ENCODE data around the gene ZIC2. TPM values are rescaled to one million over a fixed set of nuclear protein-coding genes. Genes with fewer than 3 reads are reported as not detected.

The ZIC2 gene
- total and polyA plus RNA-seq, 2 of the 8 experiments (the other 6 are each of a cell fraction or from before 2014, with no cell fraction given): 53.2 to 372 TPM

DNA sequence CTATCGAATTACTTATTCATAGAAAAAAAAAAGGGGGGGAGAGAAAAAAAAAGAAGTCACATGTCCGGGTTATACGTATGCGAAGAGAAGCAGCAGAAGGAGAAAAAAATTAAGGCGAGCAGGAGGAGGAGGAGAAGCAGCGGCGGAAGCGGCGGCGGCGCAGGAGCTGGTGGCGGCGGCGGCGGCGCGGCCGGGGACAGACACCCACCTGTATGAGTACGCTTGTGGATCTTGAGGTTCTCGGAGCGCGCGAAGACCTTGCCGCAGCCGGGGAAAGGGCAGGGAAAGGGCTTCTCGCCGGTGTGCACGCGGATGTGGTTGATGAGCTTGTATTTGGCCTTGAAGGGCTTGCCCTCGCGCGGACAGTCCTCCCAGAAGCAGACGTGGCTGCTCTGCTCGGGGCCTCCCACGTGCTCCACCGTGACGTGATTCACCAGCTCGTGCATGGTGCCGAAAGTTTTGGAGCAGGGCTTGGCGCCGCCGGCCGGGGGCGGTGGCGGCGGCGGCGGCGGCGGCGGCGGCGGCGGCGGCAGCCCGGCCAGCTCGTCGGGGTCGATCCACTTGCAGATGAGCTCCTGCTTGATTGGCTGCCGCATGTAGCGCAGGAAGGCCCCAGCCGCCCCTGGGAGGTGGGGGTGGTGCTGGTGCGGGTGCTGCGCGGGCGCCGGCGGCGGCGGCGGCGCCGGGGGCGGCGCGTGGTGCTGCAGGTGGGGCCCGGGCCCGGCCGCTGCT, 11.5 kb upstream of the ZIC2 start:
- H4K8ac ChIP-seq (ENCODE audit: extremely low read depth, insufficient read depth, low read length): peak overlapping the region; percentile 53
- FAIRE-seq: no peak
- H3K23me2 ChIP-seq (ENCODE audit: low read depth, low read length): peaks cover 24% of the 10 kb centered on the region
- WGBS, 2 experiments (ENCODE audit: extremely low coverage in 1 of 2, insufficient coverage in 1 of 2, insufficient read length in 1 of 2, insufficient replicate concordance in 2 of 2, low coverage in 1 of 2, low lambda C conversion rate in 2 of 2, missing lambda C conversion rate in 1 of 2): 1% methylated on average over 43 of the region's 79 CpGs; no CpG with 5 or more reads in 1 of the 2 experiments
- peak overlapping the region; percentile 88; the same call in 1 of the 2 replicates for H2BK5ac ChIP-seq (ENCODE audit: low read depth, low read length)
- H2BK120ac ChIP-seq (replicated peaks; ENCODE audit: low read depth, low read length): no peak overlapping the region
- H3K4me1 ChIP-seq (replicated peaks in 1 of 4; ENCODE audit: control insufficient read depth in 3 of 4, insufficient read depth in 4 of 4, low read length in 3 of 4): peaks cover 7 to 24% (median 15%) of the 10 kb centered on the region in 4 experiments
- H2BK15ac ChIP-seq (ENCODE audit: low read length): peak overlapping the region; percentile 97; the same call in 1 of the 2 replicates
- H2AFZ ChIP-seq (ENCODE audit: low read length): no peak overlapping the region
- ChIA-PET CTCF (ENCODE audit: partially characterized antibody) (interaction anchor here (0.7 to 1.9 kb wide), 10 partner anchors 10 to 312 kb away, joined by 3 to 9 read pairs (median 4); no protein-coding TSS in a partner anchor), POLR2A (ENCODE audit: partially characterized antibody) (interaction anchor here (0.6 to 3.0 kb wide), 15 partner anchors 11 to 540 kb away, joined by 3 to 98 read pairs (median 4); partner anchors contain the start of gene ZIC2)
- H3K27ac ChIP-seq (ENCODE audit: low read depth, low read length): peak overlapping the region; percentile 64; the same call in 1 of the 2 replicates
- peak overlapping the region; percentile 93 for H4K5ac ChIP-seq (ENCODE audit: insufficient read length, low read depth, low read length)
- H3K4me3 ChIP-seq (ENCODE audit: extremely low read depth in 1 of 4, insufficient read depth in 2 of 4, low read depth in 3 of 4, low read length in 4 of 4): peak overlapping the region; percentile 79 to 96 (median 92)
- H3K9ac ChIP-seq (replicated peaks in 1 of 4; ENCODE audit: extremely low read depth in 1 of 4, low read depth in 3 of 4, low read length in 3 of 4): peak overlapping the region; percentile 83 to 91 (median 86)
- no peak overlapping the region for H2AK5ac ChIP-seq (ENCODE audit: low read depth, low read length)
- H3K9me3 ChIP-seq (ENCODE audit: insufficient read depth in 2 of 2, low read depth in 1 of 2, low read length in 1 of 2): no peaks in the 10 kb centered on the region
- peak overlapping the region; percentile 81 for H3K4me2 ChIP-seq (ENCODE audit: insufficient read depth in 1 of 2, low read depth in 2 of 2, low read length in 2 of 2)
- peak in 1 of 2 experiments; percentile 76 for DNase-seq (ENCODE audit: low read depth in 1 of 2, low spot score in 2 of 2)
- H3K36me3 ChIP-seq (ENCODE audit: control insufficient read depth in 2 of 4, insufficient read depth in 4 of 4, low read length in 3 of 4): peaks cover 2 to 45% (median 25%) of the 10 kb centered on the region in 4 experiments; a peak in 7 of 8 replicates
- peak overlapping the region; percentile 93 for H3K56ac ChIP-seq (replicated peaks; ENCODE audit: insufficient read length, low read depth, low read length)
- H3K27me3 ChIP-seq (replicated peaks in 1 of 4; ENCODE audit: control insufficient read depth in 3 of 4, extremely low read depth in 1 of 4, insufficient read depth in 3 of 4, low read length in 3 of 4): no peaks in the 10 kb centered on the region
- H3K23ac ChIP-seq (ENCODE audit: insufficient read length): no peak overlapping the region
- H3K14ac ChIP-seq (ENCODE audit: insufficient read length): peak overlapping the region; percentile 84
- H2BK20ac ChIP-seq (ENCODE audit: low read length): no peak overlapping the region
- peak overlapping the region; percentile 84 for H3K4ac ChIP-seq (replicated peaks; ENCODE audit: insufficient read length, low read depth, low read length)
- peaks cover 3% of the 10 kb centered on the region; the same call in 1 of the 2 replicates for H3K79me1 ChIP-seq (ENCODE audit: low read depth, low read length)
- TF ChIP-seq, protein P1, sequence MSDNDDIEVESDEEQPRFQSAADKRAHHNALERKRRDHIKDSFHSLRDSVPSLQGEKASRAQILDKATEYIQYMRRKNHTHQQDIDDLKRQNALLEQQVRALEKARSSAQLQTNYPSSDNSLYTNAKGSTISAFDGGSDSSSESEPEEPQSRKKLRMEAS (IDR thresholded peaks at IDR 0.05): peak; percentile 70; the same call in 1 of the 2 replicates
- TF ChIP-seq SIN3A (conservative IDR thresholded peaks at IDR 0.05 in 1 of 2, IDR thresholded peaks at IDR 0.05 in 1 of 2; ENCODE audit: low read depth in 1 of 2, low read length in 2 of 2) (0 out of 4 replicates have a peak, but pooled peaks have one; percentile 7 to 23), CHD2 (IDR thresholded peaks at IDR 0.05; ENCODE audit: low read length) (no peak), KDM4A (IDR thresholded peaks at IDR 0.05; ENCODE audit: low read depth, low read length, severe bottlenecking) (peak; percentile 19), PHF8 (conservative IDR thresholded peaks at IDR 0.05; ENCODE audit: low read depth, low read length) (peak; percentile 22; the same call in 1 of the 2 replicates), TBP (IDR thresholded peaks at IDR 0.05; ENCODE audit: low read depth, low read length) (peak; percentile 18; the same call in 1 of the 2 replicates), EP300 (IDR thresholded peaks at IDR 0.05; ENCODE audit: borderline replicate concordance in 1 of 2, low read depth in 2 of 2, low read length in 2 of 2) (peak in 1 of 2 experiments; percentile 54; a peak in 1 of 3 replicates), SAP30 (IDR thresholded peaks at IDR 0.05; ENCODE audit: insufficient read depth, insufficient replicate concordance, low read length) (peak; percentile 41), CREB1 (IDR thresholded peaks at IDR 0.05) (no peak), JUND (IDR thresholded peaks at IDR 0.05; ENCODE audit: low read length) (no peak)
- peak overlapping the region; percentile 94; the same call in 1 of the 2 replicates for H2BK12ac ChIP-seq (ENCODE audit: low read depth, low read length)
- peaks cover 19 to 23% of the 10 kb centered on the region in 2 experiments for H4K20me1 ChIP-seq (replicated peaks in 1 of 2; ENCODE audit: control insufficient read depth in 1 of 2, insufficient read depth in 2 of 2, low read length in 2 of 2)
- peak overlapping the region; percentile 93 for H3K18ac ChIP-seq (ENCODE audit: extremely low read depth, low read length)
- peak overlapping the region; percentile 96 for H4K91ac ChIP-seq (replicated peaks; ENCODE audit: insufficient read length, low read length)
- H3K79me2 ChIP-seq (ENCODE audit: control insufficient read depth in 1 of 2, insufficient read depth in 2 of 2, low read length in 2 of 2): peaks cover 15 to 63% of the 10 kb centered on the region in 2 experiments
